Epithelial cell of esophagus (primary cell): ENCODE results near the gene FAN1.

Source experiments
- DNase-seq: peaks from one replicate; pipeline ENCODE4 v3.0.0; 2010; ENCODE audit warnings: low read depth
- H3K4me3 ChIP-seq: 2 replicates; pipeline ENCODE4 v1.5.1; 2011; ENCODE audit warnings: mild to moderate bottlenecking, low read length, control low read depth
- TF ChIP-seq, protein P1 (sequence below): IDR thresholded peaks from 2 replicates; pipeline ENCODE4 v1.5.1; 2011; ENCODE audit warnings: low read depth, mild to moderate bottlenecking, low read length, control low read depth, inconsistent platforms; ENCODE audit not compliant: insufficient read depth; ENCODE audit errors: missing control alignments

Gene FAN1

DNA sequence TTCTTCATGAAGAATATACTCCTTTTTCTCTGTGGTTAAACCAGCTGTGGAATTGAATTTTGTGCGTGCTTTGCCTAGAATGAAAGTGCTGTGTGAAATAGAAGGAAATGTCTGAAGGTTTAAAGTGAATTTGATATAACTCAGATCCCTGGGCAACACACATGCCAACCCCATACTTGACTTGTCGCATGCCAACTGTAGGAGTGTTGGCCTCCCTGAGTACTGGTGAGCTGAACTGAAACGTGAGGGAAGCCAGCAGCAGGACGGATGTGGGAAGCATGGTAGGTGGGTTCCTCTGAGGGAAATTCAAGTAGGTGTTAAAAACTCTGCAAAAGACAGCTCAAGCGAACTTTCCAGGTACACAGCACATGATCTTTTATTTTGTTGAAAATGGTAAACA lies 14.7 kb downstream of the FAN1 start:
- DNase-seq = no peak
- no peak overlapping the region for H3K4me3 ChIP-seq
- TF ChIP-seq, protein P1, sequence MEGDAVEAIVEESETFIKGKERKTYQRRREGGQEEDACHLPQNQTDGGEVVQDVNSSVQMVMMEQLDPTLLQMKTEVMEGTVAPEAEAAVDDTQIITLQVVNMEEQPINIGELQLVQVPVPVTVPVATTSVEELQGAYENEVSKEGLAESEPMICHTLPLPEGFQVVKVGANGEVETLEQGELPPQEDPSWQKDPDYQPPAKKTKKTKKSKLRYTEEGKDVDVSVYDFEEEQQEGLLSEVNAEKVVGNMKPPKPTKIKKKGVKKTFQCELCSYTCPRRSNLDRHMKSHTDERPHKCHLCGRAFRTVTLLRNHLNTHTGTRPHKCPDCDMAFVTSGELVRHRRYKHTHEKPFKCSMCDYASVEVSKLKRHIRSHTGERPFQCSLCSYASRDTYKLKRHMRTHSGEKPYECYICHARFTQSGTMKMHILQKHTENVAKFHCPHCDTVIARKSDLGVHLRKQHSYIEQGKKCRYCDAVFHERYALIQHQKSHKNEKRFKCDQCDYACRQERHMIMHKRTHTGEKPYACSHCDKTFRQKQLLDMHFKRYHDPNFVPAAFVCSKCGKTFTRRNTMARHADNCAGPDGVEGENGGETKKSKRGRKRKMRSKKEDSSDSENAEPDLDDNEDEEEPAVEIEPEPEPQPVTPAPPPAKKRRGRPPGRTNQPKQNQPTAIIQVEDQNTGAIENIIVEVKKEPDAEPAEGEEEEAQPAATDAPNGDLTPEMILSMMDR = no peak

- TF ChIP-seq, protein P1 = no peak
- no peak overlapping the region for H3K4me3 ChIP-seq
- no peak for DNase-seq
Measured at GRCh38 chr15:30919877-30920550, 16.3 kb downstream of the FAN1 start.

DNA sequence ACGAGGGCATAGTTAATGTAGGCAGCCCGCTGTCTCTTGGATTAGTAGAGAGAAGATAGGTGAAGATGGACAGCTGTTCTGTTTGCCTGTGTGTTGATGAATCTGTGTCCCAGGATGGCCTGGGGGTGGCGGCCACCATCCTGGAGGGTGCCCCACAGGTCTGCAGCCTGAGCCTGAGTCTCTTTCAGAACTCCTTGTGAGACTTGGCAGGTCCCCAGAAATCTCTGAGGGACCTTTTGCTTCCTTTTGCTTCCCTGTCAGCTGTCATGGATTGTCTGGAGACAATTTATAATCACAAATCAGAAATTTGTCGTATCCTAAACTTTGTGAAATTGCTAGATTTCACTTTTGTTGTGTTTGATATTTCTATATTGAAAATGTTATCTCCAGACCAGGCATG lies 17.4 kb downstream of the FAN1 start:
- H3K4me3 ChIP-seq = no peak overlapping the region
- TF ChIP-seq, protein P1 = no peak
- no peak for DNase-seq

- TF ChIP-seq, protein P1 = no peak
- no peak for DNase-seq
- no peak overlapping the region for H3K4me3 ChIP-seq
Measured at GRCh38 chr15:30921781-30922479, 18.2 kb downstream of the FAN1 start.

DNA sequence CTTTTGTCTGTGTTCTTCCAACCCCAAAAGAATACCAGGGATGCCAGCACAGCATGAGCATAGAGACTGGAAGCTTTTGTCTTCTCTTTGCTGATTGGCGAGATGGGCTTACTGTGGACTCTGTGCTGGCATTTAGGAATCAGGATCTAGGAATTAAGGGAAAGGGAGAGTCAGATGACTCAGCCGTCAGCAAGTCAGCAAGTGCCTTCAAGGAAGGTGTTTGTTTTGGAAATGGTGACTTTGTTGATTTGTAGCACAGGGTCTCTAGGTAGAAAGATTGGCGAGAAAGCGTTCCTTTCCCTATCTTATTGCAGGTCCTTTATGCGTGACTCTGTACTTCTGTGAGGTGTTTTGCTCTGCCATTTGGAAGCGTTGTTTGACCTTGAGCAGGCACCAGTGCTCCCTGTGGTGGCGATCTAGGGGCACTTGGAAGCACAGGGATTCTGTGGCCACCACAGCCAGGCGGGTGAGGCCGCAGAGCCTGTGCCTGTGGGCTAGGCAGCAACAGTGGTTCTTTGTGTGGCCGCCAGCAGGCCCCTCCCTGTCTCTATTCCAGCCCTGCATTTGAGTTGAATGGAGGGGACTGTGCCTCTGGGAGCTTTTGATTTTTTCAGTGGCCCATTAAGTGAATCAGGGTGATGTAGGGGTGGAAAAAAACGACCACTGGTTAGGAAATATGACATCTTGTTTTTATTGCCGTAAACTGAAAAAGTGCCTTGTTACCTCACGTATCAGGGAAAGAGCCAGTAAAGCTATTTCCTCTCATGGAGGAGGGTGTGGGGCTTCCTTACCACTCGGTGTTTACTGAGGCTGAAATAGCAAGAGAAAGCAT lies 19.0 kb downstream of the FAN1 start:
- DNase-seq = peak; percentile 81
- TF ChIP-seq, protein P1 = no peak
- H3K4me3 ChIP-seq = no peak overlapping the region

GRCh38 chr15:30923429-30923828 lies 19.7 kb downstream of the FAN1 start:
- TF ChIP-seq, protein P1 = no peak
- DNase-seq = no peak
- no peak overlapping the region for H3K4me3 ChIP-seq
